GM20000 (cell line): ENCODE results near the gene PRKN.

Experiments used
- DNase-seq: peaks from one replicate; pipeline ENCODE4 v3.0.0; 2012; ENCODE audit warnings: low spot score
- CTCF ChIP-seq: IDR thresholded peaks from 2 replicates; pipeline ENCODE4 v1.5.1; 2012; ENCODE audit warnings: mild to moderate bottlenecking, control low read depth; ENCODE audit errors: extremely low read depth, missing control alignments

The PRKN gene

GRCh38 chr6:161444464-161444863 is 1283.1 kb downstream of the PRKN start:
- no peak for DNase-seq
- TF ChIP-seq CTCF, result no peak

GRCh38 chr6:161443848-161444247 is 1283.7 kb downstream of the PRKN start:
- no peak for TF ChIP-seq CTCF
- DNase-seq, result no peak

- DNase-seq, result no peak
- no peak for TF ChIP-seq CTCF
Measured at GRCh38 chr6:161442420-161442819, 1285.1 kb downstream of the PRKN start.

GRCh38 chr6:161440299-161440698 is 1287.3 kb downstream of the PRKN start:
- TF ChIP-seq CTCF, result no peak
- no peak for DNase-seq

GRCh38 chr6:161439093-161439492 is 1288.5 kb downstream of the PRKN start:
- DNase-seq, result no peak
- no peak for TF ChIP-seq CTCF

GRCh38 chr6:161438430-161439030 is 1289.0 kb downstream of the PRKN start:
- no peak for TF ChIP-seq CTCF
- no peak for DNase-seq

GRCh38 chr6:161437851-161438250 is 1289.7 kb downstream of the PRKN start:
- no peak for DNase-seq
- TF ChIP-seq CTCF, result no peak
